Loucy (cell line): ENCODE data around the gene SELL.
"Not testable (repeated sequence)": the region's sequence is repeated elsewhere in the genome, so short reads cannot be mapped to it uniquely, and the experiment has no call there.

Experiments used
- CTCF ChIP-seq: fragments of 200-600 bp; sonication (generic); conservative IDR thresholded peaks from 2 replicates; pipeline ENCODE4 v1.5.1; 2014; ENCODE audit warnings: mild to moderate bottlenecking, antibody characterized with exemption, low read length
- EZH2phosphoT487 ChIP-seq: fragments of 200-600 bp; IDR thresholded peaks from 2 replicates; pipeline ENCODE4 v1.6.1; 2018; ENCODE audit warnings: antibody characterized with exemption, mild to moderate bottlenecking, moderate library complexity, borderline replicate concordance

- TF ChIP-seq CTCF, EZH2phosphoT487: not testable (repeated sequence)
Observed at GRCh38 chr1:169667227-169667639, 44.2 kb downstream of the SELL start.
